ENCODE measurements around the gene SNX8. TPM values are rescaled to one million over a fixed set of nuclear protein-coding genes. Genes with fewer than 3 reads are reported as not detected.

The SNX8 gene
- total and polyA plus RNA-seq, 2 donors (not counting 3 experiments of a cell fraction or from before 2014, with no cell fraction given) = 24.5 to 50.3 TPM

DNA sequence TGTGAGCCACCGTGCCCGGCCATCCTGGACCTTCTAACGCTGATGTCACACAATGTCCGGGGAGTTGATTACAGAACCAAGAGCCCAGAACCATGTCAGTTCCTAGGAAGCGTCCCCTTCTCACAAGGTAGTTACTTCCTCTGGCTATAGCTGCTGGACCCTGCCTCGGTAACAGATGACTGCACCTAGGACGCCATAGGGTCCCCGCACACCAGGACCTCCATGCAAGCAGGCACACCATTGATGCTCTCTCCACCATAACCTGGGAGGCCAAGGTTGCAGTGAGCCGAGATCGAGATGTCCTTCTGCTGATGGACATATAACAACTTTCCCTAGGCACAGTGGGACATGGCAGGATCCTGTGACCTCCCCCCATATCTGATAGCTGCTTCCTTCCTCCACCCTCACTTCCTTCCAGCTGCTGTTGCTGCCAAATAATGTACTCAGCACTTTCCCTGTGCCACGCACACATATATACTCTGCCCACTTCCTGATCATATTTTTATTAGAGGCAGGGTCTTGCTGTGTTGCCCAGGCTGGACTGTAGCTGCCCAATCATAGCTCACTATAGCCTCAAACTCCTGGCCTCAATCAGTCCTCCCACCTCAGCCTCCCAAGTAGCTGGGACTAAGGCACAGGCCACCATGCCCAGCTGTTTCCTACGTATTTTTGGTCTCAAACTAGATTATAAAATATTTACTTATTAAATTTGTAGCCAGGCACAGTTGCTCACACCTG lies 3.5 kb upstream of the SNX8 start:
- TF ChIP-seq POLR2AphosphoS5 (IDR thresholded peaks at IDR 0.05; ENCODE audit: insufficient read depth, low read depth, low read length) (no peak), GATA2 (IDR thresholded peaks at IDR 0.05; ENCODE audit: insufficient read depth, insufficient read length, low read depth, low read length) (peak; percentile 45)
- Histone ChIP-seq H3K79me2 (ENCODE audit: control insufficient read depth, insufficient read depth, low read length) (peaks cover 4% of the 10 kb centered on the region), H3K4me1 (ENCODE audit: control insufficient read depth, extremely low read depth, insufficient read depth, low read length) (peaks cover 6% of the 10 kb centered on the region), H3K36me3 (ENCODE audit: control insufficient read depth in 2 of 2, extremely low read depth in 1 of 2, insufficient read depth in 2 of 2, low read length in 2 of 2) (no peaks in the 10 kb centered on the region), H2AFZ (ENCODE audit: low read depth, low read length) (no peak overlapping the region), H3K4me2 (ENCODE audit: insufficient read depth, low read length) (no peak overlapping the region), H3K9me1 (replicated peaks; ENCODE audit: control insufficient read depth, extremely low read depth, insufficient read depth, low read length) (no peaks in the 10 kb centered on the region), H3K9me3 (replicated peaks; ENCODE audit: control insufficient read depth, insufficient read depth, low read length) (no peaks in the 10 kb centered on the region), H3K27ac (ENCODE audit: insufficient read depth, low read depth, low read length) (no peak overlapping the region), H3K4me3 (replicated peaks in 1 of 3; ENCODE audit: insufficient read depth in 1 of 3, low read depth in 1 of 3, low read length in 3 of 3) (no peak overlapping the region), H3K9ac (replicated peaks; ENCODE audit: extremely low read depth, insufficient read depth, low read length) (no peak overlapping the region), H4K20me1 (replicated peaks; ENCODE audit: control insufficient read depth, extremely low read depth, insufficient read depth, low read length) (no peaks in the 10 kb centered on the region), H3K27me3 (ENCODE audit: control insufficient read depth in 2 of 2, insufficient read depth in 2 of 2, low read length in 2 of 2) (no peaks in the 10 kb centered on the region)
- dilution Hi-C loops (cut with MboI; ENCODE audit: extremely low pct_ligation_motif_present, low sequenced_read_pairs) (no loop called here), intact Hi-C loops (cut with micrococcal nuclease) (no loop called here)
- POLR2A ChIA-PET = no interaction called here
- DNase-seq (ENCODE audit: low read depth, low spot score) (no peak), FAIRE-seq (no peak)
- no TSS peak for BruUV-seq (replicated peaks)
- CTCF ChIA-PET = interaction anchor here (0.9 to 1.2 kb wide), 2 partner anchors 13 to 30 kb away, joined by 3 to 5 read pairs; no protein-coding TSS in a partner anchor

DNA sequence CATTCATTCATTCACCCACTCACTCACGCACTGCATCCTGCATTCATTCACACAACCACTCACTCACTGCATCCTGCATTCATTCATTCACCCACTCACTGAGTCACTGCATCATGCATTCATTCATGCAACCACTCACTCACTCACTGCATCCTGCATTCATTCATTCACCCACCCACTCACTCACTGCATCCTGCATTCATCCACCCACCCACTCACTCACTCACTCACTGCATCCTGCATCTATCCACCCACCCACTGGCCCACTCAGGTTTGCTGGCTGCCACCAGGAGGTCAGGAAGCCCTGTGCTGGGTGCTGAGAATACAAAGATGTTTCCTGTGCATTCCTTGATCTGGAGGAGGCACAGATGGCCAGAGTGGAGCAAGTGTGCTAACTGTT lies 2.3 kb upstream of the SNX8 start:
- no peaks in the 10 kb centered on the region for H3K9me3 ChIP-seq (replicated peaks; ENCODE audit: control insufficient read depth, insufficient read depth, low read length)
- CTCF ChIA-PET = no interaction called here
- no peak overlapping the region for H3K4me2 ChIP-seq (ENCODE audit: insufficient read depth, low read length)
- peaks cover 9% of the 10 kb centered on the region for H3K79me2 ChIP-seq (ENCODE audit: control insufficient read depth, insufficient read depth, low read length)
- no peak overlapping the region for H3K9ac ChIP-seq (replicated peaks; ENCODE audit: extremely low read depth, insufficient read depth, low read length)
- H4K20me1 ChIP-seq (replicated peaks; ENCODE audit: control insufficient read depth, extremely low read depth, insufficient read depth, low read length) = no peaks in the 10 kb centered on the region
- no peak overlapping the region for H3K4me3 ChIP-seq (replicated peaks in 1 of 3; ENCODE audit: insufficient read depth in 1 of 3, low read depth in 1 of 3, low read length in 3 of 3)
- no peaks in the 10 kb centered on the region for H3K9me1 ChIP-seq (replicated peaks; ENCODE audit: control insufficient read depth, extremely low read depth, insufficient read depth, low read length)
- H3K27ac ChIP-seq (ENCODE audit: insufficient read depth, low read depth, low read length) = no peak overlapping the region
- H2AFZ ChIP-seq (ENCODE audit: low read depth, low read length) = no peak overlapping the region
- DNase-seq (ENCODE audit: low read depth, low spot score) (no peak), FAIRE-seq (no peak)
- no peak for TF ChIP-seq FOS (IDR thresholded peaks at IDR 0.05; ENCODE audit: borderline replicate concordance, insufficient read depth, low read length)
- TF ChIP-seq CTCF (IDR thresholded peaks at IDR 0.05; ENCODE audit: extremely low read depth in 1 of 2, insufficient read depth in 1 of 2, low read depth in 1 of 2, low read length in 2 of 2) = no peak
- TF ChIP-seq POLR2AphosphoS5 (IDR thresholded peaks at IDR 0.05; ENCODE audit: insufficient read depth, low read depth, low read length) = no peak
- no peak for TF ChIP-seq GATA2 (IDR thresholded peaks at IDR 0.05; ENCODE audit: insufficient read depth, insufficient read length, low read depth, low read length)
- no peak for TF ChIP-seq MYC (IDR thresholded peaks at IDR 0.05; ENCODE audit: low read depth, low read length)
- no peak for TF ChIP-seq JUN (IDR thresholded peaks at IDR 0.05; ENCODE audit: borderline replicate concordance, insufficient read depth, insufficient read length, low read depth)
- TF ChIP-seq, protein P1, sequence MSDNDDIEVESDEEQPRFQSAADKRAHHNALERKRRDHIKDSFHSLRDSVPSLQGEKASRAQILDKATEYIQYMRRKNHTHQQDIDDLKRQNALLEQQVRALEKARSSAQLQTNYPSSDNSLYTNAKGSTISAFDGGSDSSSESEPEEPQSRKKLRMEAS (IDR thresholded peaks at IDR 0.05; ENCODE audit: insufficient read depth, insufficient read length) = no peak
- TF ChIP-seq POLR2A (IDR thresholded peaks at IDR 0.05; ENCODE audit: low read depth, low read length) = no peak
- no peak for TF ChIP-seq EZH2 (IDR thresholded peaks at IDR 0.05; ENCODE audit: borderline replicate concordance, low read depth, low read length, severe bottlenecking)
- BruUV-seq (replicated peaks) = no TSS peak
- no peaks in the 10 kb centered on the region for H3K27me3 ChIP-seq (ENCODE audit: control insufficient read depth in 2 of 2, insufficient read depth in 2 of 2, low read length in 2 of 2)
- intact Hi-C loops (cut with micrococcal nuclease) = no loop called here
- no peaks in the 10 kb centered on the region for H3K36me3 ChIP-seq (ENCODE audit: control insufficient read depth in 2 of 2, extremely low read depth in 1 of 2, insufficient read depth in 2 of 2, low read length in 2 of 2)
- dilution Hi-C loops (cut with MboI; ENCODE audit: extremely low pct_ligation_motif_present, low sequenced_read_pairs) = no loop called here
- H3K4me1 ChIP-seq (ENCODE audit: control insufficient read depth, extremely low read depth, insufficient read depth, low read length) = peaks cover 6% of the 10 kb centered on the region
- POLR2A ChIA-PET = no interaction called here

Measured in endothelial cell of umbilical vein (primary cell).